Esophagus squamous epithelium (tissue), 5 donors: ENCODE measurements around the gene MORF4L2. TPM values are rescaled to one million over a fixed set of nuclear protein-coding genes. Genes with fewer than 3 reads are reported as not detected.
"Not testable (repeated sequence)": the region's sequence is repeated elsewhere in the genome, so short reads cannot be mapped to it uniquely, and the experiment has no call there.

ENCODE experiments used
- DNase-seq: peaks from one replicate; lab custom pipeline; 2025; lab: John Stamatoyannopoulos, UW
- H3K27ac ChIP-seq, 4 donors: fragments of 200-600 bp; sonication (generic); one replicate each; pipeline ENCODE4 v1.5.1; 2016 to 2019; ENCODE audit warnings: mild to moderate bottlenecking in 1 of 4
- H3K27me3 ChIP-seq, 4 donors: fragments of 200-600 bp; sonication (generic); 1 replicate in 3 of 4; 2 replicates in 1 of 4; pipeline versions ENCODE4 v1.5.1 to v1.6.0; 2017 to 2021; ENCODE audit warnings: antibody characterized with exemption in 1 of 4
- H3K36me3 ChIP-seq, 3 donors: fragments of 200-600 bp; sonication (generic); one replicate each; pipeline ENCODE4 v1.5.1; 2016 to 2019
- H3K4me1 ChIP-seq, 3 donors: fragments of 200-600 bp; sonication (generic); one replicate each; pipeline ENCODE4 v1.5.1; 2017 to 2019
- H3K4me3 ChIP-seq, 4 donors: fragments of 200-600 bp; sonication (generic); 1 replicate in 3 of 4; 2 replicates in 1 of 4; pipeline ENCODE4 v1.5.1; 2016 to 2019; ENCODE audit warnings: mild to moderate bottlenecking in 2 of 4, moderate library complexity in 1 of 4
- H3K9me3 ChIP-seq, 3 donors: fragments of 200-600 bp; sonication (generic); one replicate each; pipeline ENCODE4 v1.5.1; 2016 to 2019
- CTCF ChIP-seq, 6 experiments: fragments of 450-650 bp in 4 of 6; fragments of 200-600 bp in 2 of 6; sonication (generic) in 2 of 6; IDR thresholded peaks; one replicate each; pipeline ENCODE4 v1.5.1; 2016 to 2019; ENCODE audit warnings: antibody characterized with exemption in 6 of 6, mild to moderate bottlenecking in 4 of 6, moderate library complexity in 4 of 6
- POLR2A ChIP-seq, 4 donors: fragments of 450-650 bp; IDR thresholded peaks; one replicate each; pipeline ENCODE4 v1.6.1; 2017; ENCODE audit warnings: antibody characterized with exemption in 4 of 4, mild to moderate bottlenecking in 4 of 4, moderate library complexity in 3 of 4
- WGBS, 2 donors: methylation state at CpG; one replicate each; pipeline ENCODE4 v1.1.5; 2018; 5-methylcytosine and 5-hydroxymethylcytosine counted together
- intact Hi-C: fragments of 100-400 bp; cut with DNase I; formaldehyde crosslinking; loops from one replicate; pipeline ENCODE4 v1.15.0; 2022
- total RNA-seq, 4 donors: library from RNA; depleted of rRNA; stranded (reverse); fragments of >200 nt; gene quantifications; one replicate each; pipeline ENCODE4 v1.1.0, GENCODE V29; 2016
- donor health status: DM: yes; HTN: yes; CAD: no.

MORF4L2 gene
- total RNA-seq, 4 donors from 2014 or later, result 189 to 240 (median 235) TPM

DNA sequence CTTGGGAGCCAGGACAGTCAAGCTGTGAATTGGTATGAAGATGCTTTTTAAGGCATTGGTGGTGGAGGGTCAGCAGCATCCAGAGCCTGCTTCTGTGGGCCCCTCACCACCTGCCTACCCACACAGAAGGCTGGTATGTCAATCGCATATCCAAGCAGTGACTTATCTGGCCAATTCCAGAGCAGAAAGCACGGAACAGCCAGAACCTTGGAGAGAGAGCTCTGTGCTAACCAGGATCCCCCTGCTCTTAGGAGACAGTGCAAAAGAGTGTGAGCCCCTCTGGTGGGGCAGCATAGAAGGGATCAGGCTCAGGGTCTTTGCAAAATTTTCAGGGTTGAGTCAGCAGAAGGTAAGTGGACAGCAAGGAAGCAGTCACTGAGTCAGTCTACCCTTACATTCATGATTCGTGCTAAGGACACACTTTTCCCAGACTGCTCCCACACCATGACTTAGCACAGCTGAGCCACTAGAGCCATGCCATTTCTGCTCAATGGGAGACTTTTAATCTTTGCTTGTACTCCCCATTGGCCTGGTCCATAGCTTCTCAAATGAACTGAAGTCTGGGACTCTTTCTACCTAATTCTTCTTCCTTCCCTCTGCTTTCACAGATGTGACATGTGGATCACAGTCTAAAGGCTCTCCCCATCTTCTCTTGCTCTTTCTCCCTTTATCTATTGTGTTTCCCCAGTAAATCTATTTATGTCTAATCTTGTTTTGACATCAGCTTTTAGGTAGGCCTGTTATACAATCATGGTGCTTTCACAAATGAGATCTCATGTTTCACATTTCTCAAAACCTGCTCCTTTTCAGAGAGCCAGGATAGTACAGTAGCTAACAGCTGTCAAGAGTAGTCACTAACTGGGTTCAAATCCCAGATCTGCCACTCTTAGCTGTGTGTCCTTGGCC is 20.0 kb downstream of the MORF4L2 start:
- Histone ChIP-seq H3K4me1 (no peaks in the 10 kb centered on the region), H3K27me3 (no peaks in the 10 kb centered on the region), H3K36me3 (no peaks in the 10 kb centered on the region), H3K4me3 (no peak overlapping the region), H3K9me3 (no peaks in the 10 kb centered on the region), H3K27ac (no peak overlapping the region)
- WGBS, 2 donors, result 65 to 88% methylated on average over 1 to 3 of the region's 3 CpGs
- DNase-seq, result no peak
- intact Hi-C loops, result no loop called here
- TF ChIP-seq POLR2A (IDR thresholded peaks at IDR 0.05) (no peak), CTCF (IDR thresholded peaks at IDR 0.05) (no peak)

GRCh38 chrX:103663981-103664762 is 22.3 kb downstream of the MORF4L2 start:
- H3K27ac ChIP-seq, result no peak overlapping the region
- no peak overlapping the region for H3K4me3 ChIP-seq
- intact Hi-C loops, result no loop called here
- 21 to 38% methylated on average over 17 to 23 of the region's 23 CpGs for WGBS, 2 donors
- no peaks in the 10 kb centered on the region for H3K36me3 ChIP-seq
- TF ChIP-seq POLR2A (IDR thresholded peaks at IDR 0.05), result no peak
- no peak for TF ChIP-seq CTCF (IDR thresholded peaks at IDR 0.05)
- no peaks in the 10 kb centered on the region for H3K4me1 ChIP-seq
- no peaks in the 10 kb centered on the region for H3K27me3 ChIP-seq
- DNase-seq, result no peak
- H3K9me3 ChIP-seq, result no peaks in the 10 kb centered on the region

DNA sequence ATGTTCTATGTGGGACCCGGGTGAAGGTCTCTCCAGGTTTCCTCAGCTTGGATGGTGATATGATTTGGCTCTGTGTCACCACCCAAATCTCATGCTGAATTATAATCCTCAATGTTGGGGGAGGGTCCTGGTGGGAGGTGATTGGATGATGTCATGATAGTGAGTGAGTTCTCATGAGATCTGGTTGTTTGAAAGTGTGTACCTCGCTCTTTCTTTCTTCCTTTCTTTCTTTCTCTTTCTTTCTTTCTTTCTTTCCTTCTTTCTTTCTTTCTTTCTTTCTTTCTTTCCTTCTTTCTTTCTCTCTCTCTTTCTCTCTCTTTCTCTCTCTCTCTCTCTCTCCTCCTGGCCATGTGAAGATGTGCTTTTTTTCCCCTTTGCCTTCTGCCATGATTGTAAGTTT is 27.0 kb downstream of the MORF4L2 start:
- intact Hi-C loops, H3K4me1 ChIP-seq, H3K4me3 ChIP-seq, H3K27me3 ChIP-seq, H3K36me3 ChIP-seq, H3K27ac ChIP-seq, DNase-seq, H3K9me3 ChIP-seq: not testable (repeated sequence)
- WGBS, 2 donors, result 86 to 90% methylated on average over 2 of the region's 2 CpGs

GRCh38 chrX:103658681-103659433 is 27.6 kb downstream of the MORF4L2 start:
- no peak overlapping the region for H3K27ac ChIP-seq

GRCh38 chrX:103657066-103657465 is 29.4 kb downstream of the MORF4L2 start:
- H3K4me3 ChIP-seq, DNase-seq, H3K4me1 ChIP-seq, H3K9me3 ChIP-seq, intact Hi-C loops, H3K27me3 ChIP-seq, H3K27ac ChIP-seq, H3K36me3 ChIP-seq: not testable (repeated sequence)
- 94% methylated on average over 2 of the region's 2 CpGs; no CpG with 5 or more reads in 1 of the 2 donors for whole genome bisulfite sequencing, 2 donors

More at GRCh38 chrX:103658681-103659433, 27.6 kb downstream of the MORF4L2 start:
- H3K27me3 ChIP-seq, result no peaks in the 10 kb centered on the region
- DNase-seq, result no peak
- no peak overlapping the region for H3K4me3 ChIP-seq
- no peaks in the 10 kb centered on the region for H3K4me1 ChIP-seq
- 50 to 74% methylated on average over 5 of the region's 5 CpGs for WGBS, 2 donors
- no peaks in the 10 kb centered on the region for H3K9me3 ChIP-seq
- H3K36me3 ChIP-seq, result no peaks in the 10 kb centered on the region
- intact Hi-C loops, result no loop called here
- TF ChIP-seq POLR2A (IDR thresholded peaks at IDR 0.05) (no peak), CTCF (IDR thresholded peaks at IDR 0.05) (no peak)
